Duodenal mucosa (tissue), 2 donors: ENCODE data around the gene TTC28.

Source experiments
- H3K27ac ChIP-seq: one replicate; pipeline ENCODE4 v1.7.0; 2013; ENCODE audit warnings: low read depth, low read length
- H3K27me3 ChIP-seq, 2 donors: one replicate each; pipeline ENCODE4 v1.7.0; 2013; ENCODE audit warnings: low read length in 2 of 2, control low read depth in 1 of 2; ENCODE audit not compliant: insufficient read depth in 2 of 2, control insufficient read depth in 1 of 2
- H3K36me3 ChIP-seq, 2 donors: one replicate each; pipeline ENCODE4 v1.7.0; 2013; ENCODE audit warnings: low read length in 2 of 2, control low read depth in 1 of 2; ENCODE audit not compliant: insufficient read depth in 2 of 2, control insufficient read depth in 1 of 2
- H3K4me1 ChIP-seq, 2 donors: one replicate each; pipeline ENCODE4 v1.7.0; 2013; ENCODE audit warnings: low read length in 2 of 2, control low read depth in 1 of 2; ENCODE audit not compliant: insufficient read depth in 2 of 2, control insufficient read depth in 1 of 2
- H3K4me3 ChIP-seq, 2 donors: one replicate each; pipeline ENCODE4 v1.7.0; 2013; ENCODE audit warnings: low read length in 2 of 2, low read depth in 1 of 2
- H3K9ac ChIP-seq, 2 donors: one replicate each; pipeline ENCODE4 v1.7.0; 2013; ENCODE audit warnings: low read length in 2 of 2, low read depth in 1 of 2
- H3K9me3 ChIP-seq, 2 donors: one replicate each; pipeline ENCODE4 v1.7.0; 2013; ENCODE audit warnings: low read length in 2 of 2, control low read depth in 1 of 2; ENCODE audit not compliant: control insufficient read depth in 1 of 2

Gene TTC28

DNA sequence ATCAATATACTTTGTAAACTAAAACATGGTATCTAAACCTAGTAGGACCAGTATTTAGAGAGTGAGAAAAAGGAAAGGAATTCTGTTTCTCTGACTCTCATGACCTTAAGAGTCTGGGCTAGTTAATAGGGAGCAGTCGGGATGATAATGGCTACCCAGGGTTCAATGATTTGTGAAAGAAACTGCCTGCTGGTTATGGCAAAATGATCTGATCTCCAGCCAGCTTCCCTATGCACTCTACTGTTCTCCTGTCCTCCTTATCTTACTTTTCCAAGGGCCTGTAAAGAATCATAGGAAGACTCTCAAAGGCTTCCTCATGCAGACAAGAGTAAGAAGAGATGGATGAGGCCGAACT lies 567.5 kb downstream of the TTC28 start:
- Histone ChIP-seq H3K4me3 (no peak overlapping the region), H3K9ac (no peak overlapping the region), H3K4me1 (no peaks in the 10 kb centered on the region), H3K9me3 (no peaks in the 10 kb centered on the region), H3K27me3 (no peaks in the 10 kb centered on the region), H3K27ac (no peak overlapping the region), H3K36me3 (no peaks in the 10 kb centered on the region)

DNA sequence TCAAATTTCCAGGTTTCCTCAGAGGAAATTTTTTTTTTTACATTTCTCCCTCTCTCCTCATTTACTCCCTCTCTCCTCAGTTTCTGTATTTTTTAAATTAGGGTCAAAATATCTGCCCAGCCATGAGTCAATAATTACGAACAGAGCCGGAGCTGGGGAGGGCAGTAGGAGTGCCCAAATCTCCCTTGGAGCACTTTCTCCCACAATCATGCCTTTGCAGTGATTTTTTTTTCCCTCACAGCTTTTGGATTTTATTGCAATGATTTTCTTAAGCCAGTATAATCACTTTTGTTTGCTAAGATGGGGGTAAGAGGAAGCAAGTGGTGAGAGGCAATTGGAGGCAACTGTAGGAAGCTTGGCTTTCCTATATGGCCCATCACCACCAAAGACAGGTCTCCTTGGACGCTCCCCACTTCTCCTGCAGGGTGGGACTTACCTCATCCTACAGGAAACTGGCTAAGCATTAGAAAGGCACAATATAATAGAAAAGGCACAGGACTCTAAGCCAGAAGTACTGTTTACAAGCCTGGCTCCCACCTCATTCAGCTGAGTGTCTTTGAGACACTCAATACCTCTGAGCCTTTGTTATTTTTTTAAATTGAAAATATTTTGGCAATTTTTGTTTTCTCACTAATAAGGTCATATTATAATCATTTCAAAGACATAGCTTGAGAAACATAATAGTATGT lies 568.0 kb downstream of the TTC28 start:
- no peak overlapping the region for H3K9ac ChIP-seq
- H3K4me1 ChIP-seq: no peaks in the 10 kb centered on the region
- H3K9me3 ChIP-seq: no peaks in the 10 kb centered on the region
- H3K27me3 ChIP-seq: no peaks in the 10 kb centered on the region
- no peak overlapping the region for H3K27ac ChIP-seq
- H3K4me3 ChIP-seq: no peak overlapping the region
- H3K36me3 ChIP-seq: no peaks in the 10 kb centered on the region

DNA sequence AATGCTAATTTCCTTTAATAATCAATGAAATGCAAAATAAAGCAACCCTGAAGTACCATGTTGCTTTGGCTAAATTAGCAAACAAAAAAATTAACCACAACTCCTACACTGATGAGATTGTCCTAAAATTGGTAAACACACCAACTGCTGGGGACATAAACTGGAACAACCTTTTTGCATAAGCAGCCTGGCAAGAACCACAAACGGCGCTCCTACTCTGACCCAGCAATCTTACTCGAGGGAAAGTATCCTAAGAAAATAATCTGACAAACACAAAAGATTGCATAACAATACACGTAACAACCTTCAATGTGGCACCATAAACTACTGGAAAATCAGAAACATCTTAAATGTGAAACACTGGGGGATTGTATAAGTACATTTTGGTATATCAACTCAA lies 570.8 kb downstream of the TTC28 start:
- H3K4me1 ChIP-seq: no peaks in the 10 kb centered on the region
- no peaks in the 10 kb centered on the region for H3K9me3 ChIP-seq
- no peak overlapping the region for H3K4me3 ChIP-seq
- no peaks in the 10 kb centered on the region for H3K27me3 ChIP-seq
- H3K36me3 ChIP-seq: peaks cover 6 to 11% of the 10 kb centered on the region in 2 donors
- H3K27ac ChIP-seq: no peak overlapping the region
- no peak overlapping the region for H3K9ac ChIP-seq

DNA sequence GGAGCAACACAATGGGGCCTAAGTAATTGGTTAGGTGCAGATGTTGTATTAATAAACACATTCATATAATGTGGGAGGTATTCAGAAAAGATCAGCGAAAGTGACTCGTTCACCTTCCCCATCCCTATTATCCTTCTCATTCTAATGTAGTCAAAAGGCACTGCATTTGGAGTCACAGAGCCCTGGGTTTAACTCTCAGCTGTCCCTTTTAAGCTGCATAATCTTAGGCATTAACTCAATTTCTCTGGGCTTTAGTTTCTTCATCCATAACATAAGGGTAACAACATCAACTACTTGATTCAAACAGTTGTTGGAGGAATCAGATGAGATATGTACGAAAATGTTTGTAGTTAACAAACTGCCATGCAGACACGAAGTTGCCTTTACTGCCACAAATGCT lies 573.0 kb downstream of the TTC28 start:
- H3K9ac ChIP-seq: no peak overlapping the region
- H3K4me1 ChIP-seq: no peaks in the 10 kb centered on the region
- H3K4me3 ChIP-seq: no peak overlapping the region
- no peaks in the 10 kb centered on the region for H3K27me3 ChIP-seq
- H3K27ac ChIP-seq: no peak overlapping the region
- no peaks in the 10 kb centered on the region for H3K9me3 ChIP-seq
- H3K36me3 ChIP-seq: peaks cover 6 to 11% of the 10 kb centered on the region in 2 donors

DNA sequence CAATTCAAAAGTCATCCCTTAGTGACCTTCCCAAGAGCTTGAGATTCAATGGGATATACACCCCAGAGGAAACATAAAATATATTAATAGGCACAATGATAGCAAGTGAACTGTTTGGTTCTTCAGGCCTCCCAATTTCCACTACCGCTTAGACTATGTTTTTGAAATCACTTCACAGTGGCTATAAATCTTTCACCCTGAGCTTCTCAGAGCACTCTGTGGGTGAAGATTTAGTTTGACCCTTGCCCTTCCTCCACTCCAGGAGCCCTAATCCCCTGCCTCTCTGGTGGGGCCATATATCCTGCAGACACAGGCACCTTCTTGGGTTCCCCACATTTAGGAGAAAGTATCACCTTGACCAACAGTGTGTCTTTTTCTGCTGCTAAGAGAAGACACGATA lies 573.7 kb downstream of the TTC28 start:
- Histone ChIP-seq H3K27me3 (no peaks in the 10 kb centered on the region), H3K4me1 (no peaks in the 10 kb centered on the region), H3K4me3 (no peak overlapping the region), H3K9me3 (no peaks in the 10 kb centered on the region), H3K9ac (no peak overlapping the region), H3K36me3 (peaks cover 6 to 11% of the 10 kb centered on the region in 2 donors), H3K27ac (no peak overlapping the region)

DNA sequence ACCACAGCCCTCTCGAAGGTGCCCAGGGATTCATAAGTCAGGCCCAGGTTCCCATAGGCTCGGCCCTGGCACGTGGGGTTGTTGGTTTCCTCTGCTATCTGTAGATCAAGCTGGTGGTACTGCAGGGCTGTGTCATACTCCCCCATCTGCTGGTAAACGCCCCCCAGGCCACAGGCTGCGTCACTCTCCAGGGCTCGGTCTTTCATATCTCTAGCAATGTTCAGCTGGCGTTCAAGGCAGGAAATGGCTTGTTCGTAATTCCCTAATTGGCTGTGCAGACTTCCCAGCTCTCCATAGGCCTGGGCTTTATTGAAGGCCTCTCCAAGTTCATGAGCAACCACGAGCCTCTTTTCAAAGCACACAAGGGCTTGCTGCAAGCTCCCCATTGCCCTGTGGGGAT lies 574.2 kb downstream of the TTC28 start:
- H3K4me3 ChIP-seq: no peak overlapping the region
- no peaks in the 10 kb centered on the region for H3K27me3 ChIP-seq
- H3K9me3 ChIP-seq: no peaks in the 10 kb centered on the region
- H3K36me3 ChIP-seq: peaks cover 6 to 11% of the 10 kb centered on the region in 2 donors
- H3K4me1 ChIP-seq: no peaks in the 10 kb centered on the region
- no peak overlapping the region for H3K9ac ChIP-seq
- H3K27ac ChIP-seq: no peak overlapping the region

DNA sequence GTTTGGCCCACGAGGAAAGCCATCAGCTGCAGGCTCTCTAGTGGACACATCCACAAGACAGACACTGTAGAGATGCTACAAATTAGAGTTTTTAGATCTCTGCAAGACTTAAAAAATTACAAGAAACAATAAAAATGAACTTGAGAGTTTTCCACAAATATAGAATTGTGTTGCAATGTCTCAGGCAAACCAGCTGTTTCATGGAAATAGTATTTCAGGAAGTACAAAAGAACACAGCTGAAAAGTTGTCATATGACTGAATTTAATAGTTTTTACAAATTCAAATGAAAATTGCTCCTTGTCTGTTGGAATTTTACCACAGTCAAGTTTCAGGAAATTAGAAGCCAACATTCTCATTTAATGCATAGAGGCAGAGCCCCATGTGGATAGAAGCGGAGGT lies 576.0 kb downstream of the TTC28 start:
- Histone ChIP-seq H3K27ac (no peak overlapping the region), H3K36me3 (peaks cover 10 to 14% of the 10 kb centered on the region in 2 donors), H3K4me3 (no peak overlapping the region), H3K4me1 (no peaks in the 10 kb centered on the region), H3K9me3 (no peaks in the 10 kb centered on the region), H3K9ac (no peak overlapping the region), H3K27me3 (no peaks in the 10 kb centered on the region)

DNA sequence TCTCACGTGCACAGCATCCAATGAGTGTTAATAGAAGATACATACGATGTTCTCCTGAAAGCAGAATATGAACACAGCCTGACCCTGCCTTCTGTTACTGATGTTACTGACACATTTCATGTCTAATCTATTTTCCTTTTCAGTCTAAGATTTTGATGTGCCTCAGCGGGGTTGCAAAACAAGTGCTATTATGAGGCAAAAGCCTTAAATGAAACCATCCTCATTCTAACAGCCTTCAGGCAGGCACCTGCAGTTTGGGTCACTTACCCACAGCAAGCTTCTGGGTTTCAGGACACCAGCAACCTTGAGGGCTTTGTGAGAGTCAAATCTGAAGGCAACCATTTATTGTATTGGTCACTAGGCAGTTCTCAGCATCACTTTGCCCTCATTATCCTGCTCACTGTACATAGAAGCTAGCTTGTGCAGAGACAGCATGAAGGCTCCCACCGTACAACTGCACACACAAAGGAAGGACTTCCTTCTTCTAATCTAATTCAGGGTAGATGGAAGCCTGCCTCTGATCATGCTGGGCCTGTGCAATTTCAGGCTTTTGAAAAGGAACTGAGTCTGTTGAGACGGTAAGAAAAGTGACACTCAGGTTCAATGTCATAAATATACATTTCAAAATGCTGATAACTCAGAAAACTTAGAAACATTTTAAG lies 577.4 kb downstream of the TTC28 start:
- H3K4me1 ChIP-seq: no peaks in the 10 kb centered on the region
- H3K9ac ChIP-seq: no peak overlapping the region
- no peak overlapping the region for H3K27ac ChIP-seq
- H3K9me3 ChIP-seq: no peaks in the 10 kb centered on the region
- H3K27me3 ChIP-seq: no peaks in the 10 kb centered on the region
- H3K36me3 ChIP-seq: peaks cover 12 to 21% of the 10 kb centered on the region in 2 donors
- H3K4me3 ChIP-seq: no peak overlapping the region

DNA sequence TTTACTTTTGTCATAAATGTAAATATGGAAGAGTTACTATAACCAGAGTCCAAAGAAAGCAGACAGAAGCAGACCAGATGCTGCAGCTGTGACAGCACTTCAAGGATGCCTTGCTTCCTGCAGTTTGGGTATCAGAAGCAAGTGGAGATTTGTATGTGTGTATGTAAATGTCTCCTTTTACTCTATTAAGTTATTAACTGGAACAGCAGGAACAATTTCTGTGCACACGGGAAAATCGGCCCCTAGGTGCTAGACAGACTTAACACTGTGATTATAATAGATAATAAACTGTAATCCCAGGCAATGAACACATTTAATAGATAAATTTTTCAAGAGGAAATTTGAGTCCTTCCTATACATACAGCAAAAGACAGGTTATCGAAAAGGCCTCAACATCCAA lies 582.0 kb downstream of the TTC28 start:
- H3K27me3 ChIP-seq: no peaks in the 10 kb centered on the region
- H3K9me3 ChIP-seq: no peaks in the 10 kb centered on the region
- H3K4me3 ChIP-seq: no peak overlapping the region

DNA sequence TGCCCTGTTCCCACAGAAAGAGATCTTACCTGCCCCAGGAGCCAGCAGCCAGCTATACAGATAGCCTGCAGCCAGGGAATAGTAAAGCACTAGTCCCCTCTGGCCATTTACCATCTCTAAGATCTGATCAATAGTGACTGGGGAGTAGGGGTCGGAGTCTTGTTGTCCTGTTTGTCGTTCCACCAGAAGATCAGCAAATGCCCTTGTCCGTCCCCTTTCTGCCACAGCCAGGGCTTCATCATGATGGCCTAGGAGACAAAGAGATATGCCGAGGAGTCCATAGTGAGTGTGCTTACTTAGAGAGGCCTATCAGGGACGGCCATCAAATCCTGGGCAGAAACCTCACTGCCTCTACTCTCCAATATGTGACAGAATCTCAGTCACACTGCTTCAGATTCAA lies 583.5 kb downstream of the TTC28 start:
- H3K9me3 ChIP-seq: no peaks in the 10 kb centered on the region
- H3K27me3 ChIP-seq: no peaks in the 10 kb centered on the region
- H3K36me3 ChIP-seq: peaks cover 6 to 10% of the 10 kb centered on the region in 2 donors
- no peak overlapping the region for H3K27ac ChIP-seq
- no peaks in the 10 kb centered on the region for H3K4me1 ChIP-seq
- no peak overlapping the region for H3K4me3 ChIP-seq
- H3K9ac ChIP-seq: no peak overlapping the region

More for the DNA sequence above, 582.0 kb downstream of the TTC28 start:
- Histone ChIP-seq H3K27ac (no peak overlapping the region), H3K9ac (no peak overlapping the region), H3K36me3 (peaks cover 6 to 10% of the 10 kb centered on the region in 2 donors), H3K4me1 (no peaks in the 10 kb centered on the region)
